SW 1271 (cell line): ENCODE measurements around the gene PARD3.

Source experiments
- DNase-seq, 2 experiments: peaks; one replicate each; lab custom pipeline; 2025; lab: John Stamatoyannopoulos, UW

Gene PARD3

DNA sequence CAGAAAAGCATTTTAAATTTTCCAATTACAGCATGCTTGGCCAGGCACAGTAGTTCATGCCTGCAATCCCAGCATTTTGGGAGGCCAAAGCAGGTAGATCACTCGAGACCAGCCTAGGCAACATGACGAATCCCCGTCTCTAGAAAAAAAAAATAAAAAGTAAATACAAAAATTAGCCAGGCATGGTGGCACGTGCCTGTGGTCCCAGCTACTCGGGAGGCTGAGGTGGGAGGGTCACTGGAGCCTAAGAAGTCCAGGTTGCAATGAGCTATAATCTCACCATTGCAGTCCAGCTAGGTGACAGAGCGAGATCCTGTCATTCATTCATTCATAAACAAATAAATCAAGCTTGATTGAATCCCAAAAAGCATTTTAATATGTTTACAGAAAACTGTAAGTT lies 234.9 kb downstream of the PARD3 start:
- no peak for DNase-seq

- DNase-seq, result no peak
These were observed 236.6 kb downstream of the PARD3 start for GRCh38 chr10:34578468-34578867.

- no peak for DNase-seq
These were observed 238.3 kb downstream of the PARD3 start for GRCh38 chr10:34576797-34577196.

DNA sequence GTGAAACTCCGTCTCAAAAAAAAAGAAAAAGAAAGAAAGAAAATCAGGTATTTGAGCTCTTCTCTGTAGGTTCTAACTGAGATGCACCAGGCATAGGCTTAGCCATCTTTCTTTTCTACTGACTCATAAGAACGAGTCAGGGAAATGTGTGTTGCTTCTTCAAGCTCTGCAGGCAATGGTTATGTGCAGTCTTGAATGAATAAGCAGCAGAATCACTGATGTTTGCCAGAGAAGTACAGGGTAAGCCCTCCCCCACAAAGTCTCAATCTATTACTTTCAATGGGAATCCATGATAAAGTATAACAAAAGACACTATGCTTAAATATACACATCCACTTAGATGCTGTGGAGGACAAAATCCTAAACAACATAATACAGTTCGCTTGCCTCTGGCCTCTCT lies 239.2 kb downstream of the PARD3 start:
- no peak for DNase-seq

GRCh38 chr10:34574353-34574934 lies 240.7 kb downstream of the PARD3 start:
- DNase-seq, result no peak

GRCh38 chr10:34570887-34571286 lies 244.2 kb downstream of the PARD3 start:
- no peak for DNase-seq

DNA sequence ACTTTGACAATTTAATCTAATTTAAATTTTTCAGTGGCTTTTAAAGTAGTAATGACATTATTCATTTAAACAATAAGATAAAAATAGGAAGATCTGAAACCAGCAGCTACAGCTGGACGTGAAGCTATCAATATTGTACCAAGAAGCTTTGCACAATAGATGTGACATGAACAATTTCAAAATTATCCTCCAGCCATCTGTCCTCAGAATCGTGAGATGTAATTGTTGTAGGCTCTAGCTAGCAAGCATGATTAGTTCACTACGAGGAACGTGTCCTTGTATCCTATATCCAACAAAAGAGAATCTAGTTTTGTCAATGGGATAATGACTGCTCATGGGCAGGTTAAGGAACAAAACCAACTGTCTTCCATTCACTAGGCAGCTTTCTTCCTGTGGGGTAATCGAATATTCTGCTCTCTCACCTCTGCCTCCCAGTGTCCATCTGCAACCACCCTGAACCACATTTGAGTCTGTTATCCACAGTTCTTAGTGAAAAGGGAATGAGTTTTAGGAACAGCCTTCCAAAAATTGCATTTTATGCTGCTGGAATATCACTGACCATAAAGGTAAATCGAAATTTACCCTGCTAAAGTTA lies 247.3 kb downstream of the PARD3 start:
- no peak for DNase-seq

GRCh38 chr10:34565934-34566333 lies 249.2 kb downstream of the PARD3 start:
- no peak for DNase-seq

DNA sequence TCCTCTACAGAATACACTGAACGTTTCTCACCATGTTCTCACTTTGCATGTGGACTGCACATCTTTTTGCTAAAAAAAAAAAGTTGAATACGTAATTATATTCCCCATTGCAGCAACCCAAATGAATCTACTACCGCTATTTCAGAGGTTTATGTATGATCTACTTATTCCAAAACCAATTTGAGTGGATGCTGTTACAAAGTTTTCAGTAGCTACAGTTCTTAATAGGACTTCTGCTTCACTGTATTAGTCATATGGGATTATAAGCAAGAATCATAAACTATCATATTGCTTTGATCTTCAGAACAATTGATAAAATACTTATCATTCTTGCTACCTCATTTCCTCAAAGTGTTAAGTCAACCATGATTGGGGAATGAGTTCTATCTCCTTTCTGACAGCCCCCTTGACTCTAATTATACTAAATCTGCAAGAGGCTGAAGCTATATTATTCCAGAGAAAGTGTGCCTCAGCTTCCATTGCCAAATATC lies 257.0 kb downstream of the PARD3 start:
- no peak for DNase-seq

- DNase-seq, result no peak
These were observed 257.9 kb downstream of the PARD3 start for GRCh38 chr10:34557173-34557572.

- no peak for DNase-seq
These were observed 259.4 kb downstream of the PARD3 start for GRCh38 chr10:34555653-34556052.

- no peak for DNase-seq
These were observed 261.3 kb downstream of the PARD3 start for GRCh38 chr10:34553747-34554146.

GRCh38 chr10:34551295-34551694 lies 263.8 kb downstream of the PARD3 start:
- DNase-seq, result no peak

DNA sequence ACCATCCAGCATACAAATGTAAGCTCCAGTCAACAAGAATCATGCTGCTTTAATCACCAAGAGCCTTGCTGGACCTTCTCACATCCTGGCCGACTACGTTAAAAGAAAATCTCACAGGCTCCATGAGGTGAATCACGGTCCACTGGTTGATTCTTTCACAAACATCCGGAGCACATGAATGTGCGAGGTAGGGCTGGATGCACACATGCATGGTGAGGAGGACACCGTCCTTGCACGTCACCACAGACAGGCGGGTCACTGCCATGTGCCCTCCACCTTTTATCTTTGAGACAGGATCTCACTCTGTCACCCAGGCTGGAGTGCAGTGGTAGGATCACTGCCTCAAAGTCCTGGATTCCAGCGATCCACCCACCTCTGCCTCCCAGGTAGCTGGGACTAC lies 265.1 kb downstream of the PARD3 start:
- no peak for DNase-seq

- DNase-seq, result no peak
These were observed 266.1 kb downstream of the PARD3 start for GRCh38 chr10:34549001-34549400.

GRCh38 chr10:34548466-34548865 lies 266.6 kb downstream of the PARD3 start:
- no peak for DNase-seq

DNA sequence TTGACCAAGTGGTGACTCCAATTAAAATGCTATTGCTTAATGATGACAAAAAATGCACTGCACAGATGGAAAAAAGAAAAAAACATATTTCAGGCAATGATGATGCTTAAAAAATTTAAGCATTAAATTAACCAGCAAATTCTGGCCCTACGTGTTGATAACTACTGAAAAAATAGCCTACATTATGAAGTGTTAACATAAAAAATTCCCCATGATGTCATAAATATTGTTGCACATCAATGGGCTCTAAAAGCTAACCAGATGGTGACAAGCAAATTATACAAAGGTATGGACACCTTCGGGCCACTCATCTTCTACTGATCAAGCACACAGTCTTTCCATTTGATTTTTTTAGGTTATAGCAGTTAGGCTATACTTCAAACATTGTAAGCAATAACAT lies 267.4 kb downstream of the PARD3 start:
- no peak for DNase-seq

DNA sequence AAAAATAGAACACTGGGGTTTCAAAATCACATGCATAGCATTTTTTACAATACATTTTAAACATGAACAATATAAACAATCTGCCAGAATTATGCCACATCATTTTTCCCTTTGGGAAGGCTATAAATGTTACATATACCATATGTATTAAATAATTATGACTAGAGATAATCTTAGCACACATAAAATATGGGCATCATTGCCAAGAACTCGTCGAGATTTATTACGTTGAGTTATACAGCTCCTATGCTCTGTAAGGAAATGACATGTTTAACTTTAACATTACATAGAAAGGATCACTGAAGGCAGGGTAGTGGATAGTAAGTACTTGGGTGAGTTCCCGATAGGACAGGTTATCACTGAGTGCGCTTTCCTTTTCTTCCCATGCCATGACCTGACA lies 267.8 kb downstream of the PARD3 start:
- DNase-seq, result no peak

GRCh38 chr10:34544400-34544799 lies 270.7 kb downstream of the PARD3 start:
- DNase-seq, result no peak

GRCh38 chr10:34543716-34544115 lies 271.4 kb downstream of the PARD3 start:
- no peak for DNase-seq

GRCh38 chr10:34540492-34540891 lies 274.6 kb downstream of the PARD3 start:
- no peak for DNase-seq

- DNase-seq, result no peak
These were observed 275.4 kb downstream of the PARD3 start for GRCh38 chr10:34539533-34540315.

DNA sequence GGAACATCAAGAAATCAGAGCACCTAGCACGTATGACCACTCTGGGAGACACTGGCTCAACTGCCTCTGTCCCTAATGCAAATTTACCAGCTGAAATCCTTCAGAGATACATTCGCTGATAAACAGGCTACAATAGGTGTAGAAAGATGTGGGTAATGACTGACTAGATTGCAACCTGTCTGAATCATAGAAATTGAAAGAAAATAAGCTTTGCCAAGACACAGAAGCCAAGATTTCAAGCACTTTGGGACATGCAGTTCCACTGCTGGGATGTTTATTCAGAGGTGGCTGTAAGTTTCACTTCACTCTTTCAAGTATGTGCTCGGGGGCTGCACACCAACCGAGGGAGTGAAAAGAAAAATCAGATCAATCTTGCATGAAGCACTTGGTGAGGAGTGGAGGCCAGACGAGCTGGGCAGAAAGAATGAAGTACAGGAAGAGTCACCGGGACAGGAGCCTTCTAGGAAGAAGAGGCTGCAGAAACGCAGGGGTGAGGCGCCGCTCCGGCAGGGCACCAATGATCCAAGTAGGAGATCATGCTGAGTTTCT lies 276.7 kb downstream of the PARD3 start:
- no peak for DNase-seq
